Activated CD8-positive, alpha-beta memory T cell treated with anti-CD3 and anti-CD28 coated beads, Interleukin-2, amount 50 U/mL, for 48 hours (primary cell): ENCODE data around the gene CDC25B.
"Not testable (repeated sequence)": the region's sequence is repeated elsewhere in the genome, so short reads cannot be mapped to it uniquely, and the experiment has no call there.

Experiments
- DNase-seq: peaks from one replicate; pipeline ENCODE4 v3.0.0-alpha.2; 2020

Gene CDC25B

DNA sequence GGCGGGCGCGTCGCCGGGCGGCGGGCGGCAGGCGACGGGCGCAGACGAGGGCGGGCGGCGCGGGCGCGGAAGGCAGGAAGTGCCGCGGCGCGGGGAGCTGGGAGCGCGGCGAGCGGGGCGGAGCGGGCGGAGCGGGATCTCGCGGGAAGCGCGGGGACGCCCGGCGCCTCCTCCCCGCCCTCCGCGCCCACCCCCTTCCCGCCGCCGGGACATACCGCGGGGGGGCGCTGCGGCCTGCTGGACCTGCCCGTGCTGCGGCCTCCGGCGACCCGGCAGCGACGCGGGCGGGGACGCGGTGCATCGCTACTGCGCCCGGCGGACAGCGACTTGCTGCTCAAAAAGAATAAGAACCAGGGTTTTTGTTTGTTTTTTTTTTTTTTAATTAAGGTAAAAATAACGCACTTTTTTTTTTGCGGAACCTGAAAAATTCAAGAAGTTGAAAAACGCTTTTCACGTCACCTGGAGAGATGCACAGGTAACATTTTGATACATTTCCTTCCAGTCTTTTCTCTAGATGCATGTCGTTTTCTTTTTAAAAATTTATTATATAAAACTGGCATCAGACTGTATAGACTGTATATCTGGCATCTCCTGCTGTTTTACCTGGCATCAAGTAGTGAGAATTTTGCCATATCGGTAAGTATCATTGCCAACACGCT, 9.3 kb upstream of the CDC25B start, which contains the start of gene CENPB:
Gene CENPB (minus strand): TSS at position 76 of the 659 bp plus-strand sequence. CDS start 257 bp downstream, outside the sequence.
- DNase-seq, result peak; percentile 97

DNA sequence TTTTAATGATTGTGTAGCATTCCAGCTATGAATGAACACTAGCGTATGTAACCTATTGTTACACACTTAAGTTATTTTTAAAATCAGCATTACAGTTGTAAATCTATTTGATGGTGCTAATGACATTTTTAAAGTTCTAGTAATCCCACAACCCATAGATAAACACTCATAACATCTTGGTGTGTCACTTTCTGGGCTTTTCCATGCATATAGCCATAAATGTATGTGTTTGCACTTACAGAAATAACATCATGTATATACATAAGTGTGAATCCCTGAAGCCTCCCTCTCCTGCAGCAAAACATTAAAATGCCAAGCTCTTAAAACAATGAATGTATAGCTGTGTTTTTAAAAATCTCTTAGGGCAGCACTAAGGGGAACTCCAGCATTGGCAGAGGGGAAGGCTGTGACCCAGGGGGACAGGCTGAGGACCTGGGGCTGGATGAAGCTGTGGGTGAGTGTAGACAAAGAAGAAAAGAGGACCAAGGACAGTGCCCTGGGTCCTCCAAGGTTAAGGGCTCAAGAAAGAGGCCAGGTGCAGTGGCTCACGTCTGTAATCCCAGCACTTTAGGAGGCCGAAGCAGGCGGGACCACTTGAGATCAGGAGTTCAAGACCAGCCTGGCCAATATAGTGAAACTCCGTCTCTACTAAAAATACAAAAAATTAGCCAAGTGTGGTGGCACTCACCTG, 8.6 kb upstream of the CDC25B start:
- no peak for DNase-seq

DNA sequence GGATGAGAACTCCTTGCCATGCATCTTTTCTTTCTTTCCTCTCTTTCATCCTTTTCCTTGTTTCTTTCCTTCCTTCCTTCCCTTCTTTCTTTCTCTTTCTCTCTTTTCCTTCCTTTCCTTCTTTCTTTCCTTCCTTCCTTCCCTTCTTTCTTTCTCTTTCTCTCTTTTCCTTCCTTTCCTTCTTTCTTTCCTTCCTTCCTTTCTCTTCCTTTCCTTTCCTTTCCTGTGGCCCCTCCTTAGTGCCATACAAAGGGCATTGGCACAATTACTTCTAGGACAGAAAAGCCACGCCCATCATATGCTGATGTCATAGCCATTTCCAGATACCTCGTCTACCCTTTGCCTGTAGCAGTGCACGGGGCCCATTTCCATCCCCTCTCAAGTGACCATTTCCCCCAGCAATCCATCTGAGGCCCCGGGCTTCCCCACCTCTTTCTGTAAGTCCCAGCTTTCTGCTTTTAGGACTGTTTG, 7.4 kb upstream of the CDC25B start:
- no peak for DNase-seq

- DNase-seq, result not testable (repeated sequence)
Measured at GRCh38 chr20:3789201-3789600, 6.9 kb upstream of the CDC25B start.

GRCh38 chr20:3794168-3794567, 1.9 kb upstream of the CDC25B start:
- not testable (repeated sequence) for DNase-seq

DNA sequence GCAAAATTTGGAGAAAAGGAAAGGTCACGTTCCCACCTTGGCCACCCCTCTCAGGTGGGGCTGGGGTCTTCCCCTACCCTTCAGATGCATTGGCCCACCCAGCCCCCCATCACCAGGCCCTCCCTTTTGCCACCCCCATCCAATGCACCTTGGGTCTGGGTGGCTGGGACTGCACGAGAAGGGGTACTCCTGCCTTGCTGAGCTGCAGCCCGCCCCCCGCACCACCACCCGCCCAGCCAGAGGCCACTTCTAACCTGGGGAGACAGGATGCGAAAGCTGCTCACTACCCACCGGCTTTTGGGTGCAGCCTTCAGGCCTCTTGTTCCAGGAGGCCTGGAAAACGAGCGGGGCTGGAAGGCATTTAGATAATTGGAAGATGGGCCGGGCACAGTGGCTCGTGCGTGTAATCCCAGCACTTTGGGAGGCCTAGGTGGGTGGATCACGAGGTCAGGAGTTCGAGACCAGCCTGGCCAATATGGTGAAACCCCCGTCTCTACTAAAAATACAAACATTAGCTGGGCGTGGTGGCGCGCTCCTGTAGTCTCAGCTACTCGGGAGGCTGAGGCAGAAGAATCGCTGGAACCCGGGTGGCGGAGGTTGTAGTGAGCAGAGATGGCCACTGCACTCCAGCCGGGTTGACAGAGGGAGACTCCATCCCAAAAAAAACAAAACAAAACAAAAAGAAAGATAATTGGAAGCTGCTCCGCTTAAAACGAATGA, 1.2 kb upstream of the CDC25B start:
- DNase-seq, result no peak

DNA sequence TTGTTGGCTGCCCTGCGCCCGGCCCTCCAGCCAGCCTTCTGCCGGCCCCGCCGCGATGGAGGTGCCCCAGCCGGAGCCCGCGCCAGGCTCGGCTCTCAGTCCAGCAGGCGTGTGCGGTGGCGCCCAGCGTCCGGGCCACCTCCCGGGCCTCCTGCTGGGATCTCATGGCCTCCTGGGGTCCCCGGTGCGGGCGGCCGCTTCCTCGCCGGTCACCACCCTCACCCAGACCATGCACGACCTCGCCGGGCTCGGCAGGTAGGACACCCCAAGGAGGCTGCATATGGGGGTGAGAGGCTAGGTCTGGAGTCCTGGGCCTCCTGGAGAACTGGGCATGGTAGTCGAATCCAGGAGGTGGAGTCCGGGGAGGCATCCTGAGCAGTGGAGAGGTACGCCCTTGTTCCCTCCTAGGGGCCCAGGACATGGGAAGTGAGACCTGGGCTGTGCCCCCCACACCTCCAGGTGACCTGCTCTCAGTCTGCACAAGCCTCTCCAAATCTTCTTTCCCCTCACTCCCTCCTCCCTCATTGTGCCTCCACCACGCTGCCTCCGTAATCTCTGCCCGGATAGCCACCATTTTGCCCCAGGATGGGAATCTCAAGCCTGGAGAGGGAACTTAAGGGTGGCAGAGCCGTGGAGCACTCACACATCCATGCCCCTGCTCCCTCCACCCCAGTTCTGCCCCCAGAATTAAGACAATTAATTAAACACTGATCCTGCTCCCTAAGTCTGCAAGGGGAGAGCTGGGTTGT, 541 bp downstream of the CDC25B start:
- DNase-seq, result no peak

- DNase-seq, result no peak
Measured at GRCh38 chr20:3797226-3797545, 1.1 kb downstream of the CDC25B start.

- DNase-seq, result no peak
Measured at GRCh38 chr20:3797592-3798372, 1.7 kb downstream of the CDC25B start.

- no peak for DNase-seq
Measured at GRCh38 chr20:3798373-3798768, 2.3 kb downstream of the CDC25B start.

DNA sequence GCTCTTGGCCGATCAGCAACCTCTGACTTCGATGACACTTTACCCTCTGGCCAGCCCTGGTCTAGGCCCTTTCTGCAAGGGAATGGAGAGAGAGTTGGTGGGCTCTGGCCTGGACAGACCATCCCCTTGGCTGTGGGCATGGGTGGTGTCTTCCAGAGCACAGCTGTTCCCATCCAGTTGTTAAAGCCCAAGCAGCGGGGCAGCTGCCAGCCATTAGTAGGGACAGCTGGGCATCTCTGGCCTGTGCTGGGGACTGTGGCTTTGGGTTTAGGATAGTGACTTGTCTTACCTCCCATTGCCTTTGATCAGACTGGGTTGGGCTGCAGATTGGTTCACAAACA, 2.8 kb downstream of the CDC25B start:
- DNase-seq, result no peak

DNA sequence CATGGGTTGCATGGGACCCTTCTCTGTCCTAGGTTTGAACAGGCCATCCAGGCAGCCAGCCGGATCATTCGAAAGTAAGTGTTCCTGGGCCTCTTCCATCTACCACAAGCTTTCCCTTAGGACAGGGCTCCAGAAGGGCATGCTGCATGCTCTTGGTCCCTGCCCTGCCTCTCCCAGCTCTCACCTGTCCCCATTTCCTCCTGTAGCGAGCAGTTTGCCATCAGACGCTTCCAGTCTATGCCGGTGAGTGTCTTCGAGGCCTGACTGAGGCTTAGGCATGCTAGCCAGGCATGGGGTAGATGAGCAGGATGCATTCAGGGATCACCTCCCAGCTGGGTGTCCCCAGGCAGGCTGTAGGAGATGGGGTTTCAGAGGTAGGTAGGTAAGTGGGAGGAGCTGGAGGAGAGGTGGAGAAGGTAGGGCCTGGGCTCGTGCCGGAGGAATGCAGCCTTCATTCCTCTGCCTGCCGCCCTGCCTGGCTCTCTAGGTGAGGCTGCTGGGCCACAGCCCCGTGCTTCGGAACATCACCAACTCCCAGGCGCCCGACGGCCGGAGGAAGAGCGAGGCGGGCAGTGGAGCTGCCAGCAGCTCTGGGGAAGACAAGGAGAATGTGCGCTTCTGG, 4.3 kb downstream of the CDC25B start:
- DNase-seq, result no peak

DNA sequence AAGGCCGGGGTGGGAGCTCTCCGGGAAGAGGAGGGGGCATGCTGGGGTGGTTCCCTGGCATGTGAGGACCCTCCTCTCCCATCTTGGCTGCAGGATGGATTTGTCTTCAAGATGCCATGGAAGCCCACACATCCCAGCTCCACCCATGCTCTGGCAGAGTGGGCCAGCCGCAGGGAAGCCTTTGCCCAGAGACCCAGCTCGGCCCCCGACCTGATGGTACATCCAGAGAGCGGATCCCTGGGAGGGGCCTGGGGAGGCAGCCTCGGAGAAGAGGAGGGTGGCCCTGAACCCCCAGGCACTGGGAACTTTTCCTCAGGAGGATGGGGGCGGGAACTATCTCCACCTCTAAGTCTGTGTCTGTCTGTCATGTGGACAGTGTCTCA, 4.8 kb downstream of the CDC25B start:
- DNase-seq, result no peak

DNA sequence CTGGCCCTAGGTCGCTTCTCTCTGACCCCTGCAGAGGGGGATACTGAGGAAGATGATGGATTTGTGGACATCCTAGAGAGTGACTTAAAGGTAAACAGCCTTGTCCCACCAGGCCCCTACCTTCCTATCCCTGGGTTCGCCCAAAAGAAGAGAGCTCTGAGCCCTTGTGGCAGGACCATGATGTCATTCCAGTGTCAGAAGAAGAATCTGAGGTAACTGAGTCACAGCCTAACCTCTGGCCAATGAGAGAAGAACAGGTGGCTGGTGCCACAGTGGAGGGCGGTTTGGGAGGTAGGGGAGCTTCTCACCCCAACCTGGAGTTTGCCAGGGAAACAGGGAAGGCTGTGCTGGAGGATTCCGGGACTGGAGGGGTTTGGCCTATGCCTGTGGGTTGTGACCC, 5.2 kb downstream of the CDC25B start:
- DNase-seq, result no peak

GRCh38 chr20:3801846-3802245, 5.7 kb downstream of the CDC25B start:
- DNase-seq, result no peak

GRCh38 chr20:3802524-3803239, 6.6 kb downstream of the CDC25B start:
- DNase-seq, result no peak

- no peak for DNase-seq
Measured at GRCh38 chr20:3803289-3803688, 7.2 kb downstream of the CDC25B start.

DNA sequence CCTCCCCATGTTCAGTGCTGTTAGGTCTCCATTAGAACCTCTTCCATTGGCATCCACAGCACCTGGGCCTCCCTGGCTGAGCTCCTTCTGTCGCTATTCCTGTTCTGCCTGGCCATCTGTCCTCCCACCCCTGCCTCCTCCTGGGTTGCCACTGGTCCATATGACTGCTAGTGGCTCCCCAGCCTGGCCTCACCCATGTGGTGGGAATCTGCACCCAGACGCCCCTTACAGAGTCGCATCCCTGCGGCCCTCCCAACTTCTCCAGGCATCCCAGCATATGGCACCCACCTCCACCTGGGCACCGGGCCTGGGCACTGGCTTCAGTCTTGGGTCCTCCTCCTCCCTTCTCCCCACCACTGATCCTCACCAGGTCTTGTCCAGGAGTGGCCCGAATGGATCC, 7.7 kb downstream of the CDC25B start:
- no peak for DNase-seq

DNA sequence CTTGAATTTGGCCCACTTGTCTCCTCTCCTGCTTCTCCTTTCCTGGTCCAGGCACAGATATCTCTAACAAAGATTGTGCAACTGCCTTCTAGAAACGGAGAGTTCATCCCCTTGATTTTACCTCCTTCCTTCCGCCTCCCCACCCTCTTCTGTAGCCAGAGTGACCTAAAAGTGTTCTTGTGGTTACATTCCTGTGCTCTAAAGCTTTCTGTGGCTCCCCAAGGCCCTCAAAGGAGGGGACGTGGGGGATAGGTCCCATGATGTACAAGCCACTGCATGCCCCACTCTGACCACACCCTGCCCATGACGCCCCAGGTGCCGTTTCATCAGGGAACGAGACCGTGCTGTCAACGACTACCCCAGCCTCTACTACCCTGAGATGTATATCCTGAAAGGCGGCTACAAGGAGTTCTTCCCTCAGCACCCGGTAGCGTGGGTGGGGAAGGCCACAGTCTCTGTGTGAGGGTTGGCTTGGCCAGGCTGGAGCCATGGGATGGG, 8.2 kb downstream of the CDC25B start:
- DNase-seq, result no peak

GRCh38 chr20:3804781-3805180, 8.7 kb downstream of the CDC25B start:
- no peak for DNase-seq

DNA sequence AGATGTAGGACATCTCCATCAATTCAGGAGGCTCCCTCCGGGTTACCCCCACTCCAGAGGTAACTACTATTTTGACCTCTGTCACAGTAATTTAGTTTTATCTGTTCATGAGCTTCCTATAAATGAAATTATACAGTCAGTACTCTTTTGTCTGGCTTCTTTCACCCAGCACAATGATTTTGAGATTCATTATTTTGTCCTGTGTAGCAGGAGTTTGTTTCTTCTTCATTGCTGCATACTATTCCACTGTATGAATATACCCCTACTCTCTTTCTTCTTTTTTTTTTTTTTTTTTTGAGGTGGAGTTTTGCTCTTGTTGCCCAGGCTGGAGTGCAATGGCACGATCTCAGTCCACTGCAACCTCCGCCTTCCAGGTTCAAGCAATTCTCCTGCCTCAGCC, 12.4 kb downstream of the CDC25B start:
- no peak for DNase-seq
